WERI-Rb-1 (cell line): ENCODE data around the gene MRM1.

Experiments used
- DNase-seq: peaks from one replicate; pipeline ENCODE4 v3.0.0-alpha.2; 2020
- H3K27ac ChIP-seq: fragments of 250-450 bp; sonication (Bioruptor Pico); 2 replicates; pipeline ENCODE4 v1.5.1; 2020; ENCODE audit warnings: mild to moderate bottlenecking, moderate library complexity
- H3K27me3 ChIP-seq: fragments of 250-450 bp; sonication (Bioruptor Pico); 2 replicates; pipeline ENCODE4 v1.5.1; 2021; ENCODE audit warnings: mild to moderate bottlenecking, low read depth, moderate library complexity; ENCODE audit not compliant: insufficient read depth, severe bottlenecking
- H3K36me3 ChIP-seq: fragments of 250-450 bp; sonication (Bioruptor Pico); 2 replicates; pipeline ENCODE4 v1.5.1; 2020; ENCODE audit warnings: mild to moderate bottlenecking, moderate library complexity
- H3K4me3 ChIP-seq: 2 replicates; pipeline ENCODE4 v1.5.1; 2011; ENCODE audit warnings: low read depth, mild to moderate bottlenecking, control low read depth, low read length
- H3K9me3 ChIP-seq: fragments of 250-450 bp; sonication (Bioruptor Pico); 2 replicates; pipeline ENCODE4 v1.5.1; 2021; ENCODE audit warnings: mild to moderate bottlenecking, moderate library complexity; ENCODE audit not compliant: severe bottlenecking
- TF ChIP-seq, protein P1 (sequence below): IDR thresholded peaks from 2 replicates; pipeline ENCODE4 v1.5.1; 2011; ENCODE audit warnings: low read depth, mild to moderate bottlenecking, control low read depth, inconsistent platforms, low read length

MRM1 gene

DNA sequence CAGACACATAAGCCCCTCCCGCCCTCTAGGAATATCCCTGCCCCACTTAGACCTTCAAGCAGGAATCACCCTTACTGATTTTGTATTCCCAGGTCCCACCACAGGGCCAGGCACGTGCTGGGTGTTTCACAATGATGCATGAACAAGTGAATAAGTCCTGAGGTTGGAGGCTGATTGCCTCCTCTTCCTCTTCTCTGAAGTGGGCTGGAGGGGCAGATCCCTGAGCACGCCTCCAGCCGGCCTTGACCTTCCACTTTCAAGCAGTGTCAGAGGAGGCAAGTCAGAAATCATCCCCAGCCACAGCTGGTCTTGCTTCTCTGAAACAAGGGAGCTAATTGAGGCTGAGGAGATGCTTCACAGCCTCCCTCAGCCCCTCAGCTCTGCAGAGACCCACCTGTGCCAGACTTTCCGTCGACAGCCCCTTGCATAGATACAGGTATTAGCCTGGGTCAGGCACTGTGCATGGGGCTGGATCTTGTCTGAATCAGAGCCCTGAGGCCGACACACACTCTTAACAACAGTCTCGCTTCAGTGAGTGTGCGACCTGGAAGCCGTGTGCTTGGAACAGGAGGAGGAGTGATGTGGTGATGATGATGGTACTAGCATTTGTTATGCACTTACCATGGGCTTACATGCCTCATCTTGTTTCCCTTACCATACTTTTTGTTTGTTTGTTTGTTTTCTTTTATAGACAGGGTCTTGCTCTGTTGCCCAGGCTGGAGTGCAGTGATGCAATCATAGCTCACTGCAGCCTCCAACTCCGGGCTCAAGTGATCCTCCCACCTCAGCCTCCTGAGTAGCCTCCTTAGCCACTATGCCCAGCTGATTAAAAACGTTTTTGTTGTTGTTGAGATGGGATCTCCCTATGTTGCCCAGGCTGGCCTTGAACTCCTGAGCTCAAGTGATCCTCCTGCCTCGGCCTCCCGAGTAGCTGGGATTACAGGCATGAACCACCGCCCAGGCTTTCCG lies 15.0 kb downstream of the MRM1 start:
- Histone ChIP-seq H3K36me3 (no peaks in the 10 kb centered on the region), H3K27ac (no peak overlapping the region), H3K9me3 (no peaks in the 10 kb centered on the region), H3K27me3 (no peaks in the 10 kb centered on the region), H3K4me3 (no peak overlapping the region)
- TF ChIP-seq, protein P1, sequence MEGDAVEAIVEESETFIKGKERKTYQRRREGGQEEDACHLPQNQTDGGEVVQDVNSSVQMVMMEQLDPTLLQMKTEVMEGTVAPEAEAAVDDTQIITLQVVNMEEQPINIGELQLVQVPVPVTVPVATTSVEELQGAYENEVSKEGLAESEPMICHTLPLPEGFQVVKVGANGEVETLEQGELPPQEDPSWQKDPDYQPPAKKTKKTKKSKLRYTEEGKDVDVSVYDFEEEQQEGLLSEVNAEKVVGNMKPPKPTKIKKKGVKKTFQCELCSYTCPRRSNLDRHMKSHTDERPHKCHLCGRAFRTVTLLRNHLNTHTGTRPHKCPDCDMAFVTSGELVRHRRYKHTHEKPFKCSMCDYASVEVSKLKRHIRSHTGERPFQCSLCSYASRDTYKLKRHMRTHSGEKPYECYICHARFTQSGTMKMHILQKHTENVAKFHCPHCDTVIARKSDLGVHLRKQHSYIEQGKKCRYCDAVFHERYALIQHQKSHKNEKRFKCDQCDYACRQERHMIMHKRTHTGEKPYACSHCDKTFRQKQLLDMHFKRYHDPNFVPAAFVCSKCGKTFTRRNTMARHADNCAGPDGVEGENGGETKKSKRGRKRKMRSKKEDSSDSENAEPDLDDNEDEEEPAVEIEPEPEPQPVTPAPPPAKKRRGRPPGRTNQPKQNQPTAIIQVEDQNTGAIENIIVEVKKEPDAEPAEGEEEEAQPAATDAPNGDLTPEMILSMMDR = no peak
- no peak for DNase-seq

DNA sequence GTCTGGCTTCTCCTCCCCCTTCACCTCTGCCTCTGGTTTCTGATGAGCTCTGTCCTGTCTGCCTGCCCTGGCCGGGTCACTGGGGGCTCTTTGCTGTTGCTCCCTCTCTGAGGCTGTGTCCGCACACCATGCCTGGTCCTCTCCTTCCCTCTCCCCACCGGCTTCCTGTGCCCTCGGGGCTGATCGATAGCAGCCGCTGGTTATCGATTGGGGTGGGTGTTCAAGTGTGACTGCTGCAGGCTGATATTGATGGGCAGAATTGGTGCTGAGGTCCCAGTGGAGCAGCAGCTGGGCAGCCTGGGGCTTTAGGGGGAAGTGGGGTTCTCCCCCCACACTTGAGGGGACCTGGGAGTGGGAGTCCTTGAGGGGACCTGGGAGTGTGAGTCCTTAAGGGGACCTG lies 16.4 kb downstream of the MRM1 start:
- TF ChIP-seq, protein P1 = no peak

DNA sequence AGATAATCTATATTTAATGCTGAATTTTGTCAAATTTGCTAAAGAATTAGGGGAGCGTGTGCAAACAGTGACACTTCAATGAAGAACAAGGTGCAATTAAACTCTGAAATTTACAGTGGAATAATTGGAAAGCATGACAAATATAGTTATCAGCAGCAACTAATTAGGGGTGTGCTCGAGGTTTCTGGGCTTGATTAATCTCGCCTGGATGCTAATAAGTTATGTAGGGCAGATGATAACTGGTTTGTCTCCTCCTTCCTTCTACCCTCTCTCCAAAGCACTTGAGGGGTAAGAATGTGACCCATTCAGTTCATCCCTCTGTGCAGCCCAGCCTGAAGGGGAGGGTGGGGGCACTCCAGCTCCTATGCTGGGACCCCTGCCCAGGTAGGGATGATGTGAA lies 21.9 kb downstream of the MRM1 start:
- TF ChIP-seq, protein P1 = no peak

More for the DNA sequence above, 16.4 kb downstream of the MRM1 start:
- DNase-seq = no peak
- Histone ChIP-seq H3K4me3 (no peak overlapping the region), H3K27me3 (no peaks in the 10 kb centered on the region), H3K36me3 (no peaks in the 10 kb centered on the region), H3K27ac (no peak overlapping the region), H3K9me3 (no peaks in the 10 kb centered on the region)

DNA sequence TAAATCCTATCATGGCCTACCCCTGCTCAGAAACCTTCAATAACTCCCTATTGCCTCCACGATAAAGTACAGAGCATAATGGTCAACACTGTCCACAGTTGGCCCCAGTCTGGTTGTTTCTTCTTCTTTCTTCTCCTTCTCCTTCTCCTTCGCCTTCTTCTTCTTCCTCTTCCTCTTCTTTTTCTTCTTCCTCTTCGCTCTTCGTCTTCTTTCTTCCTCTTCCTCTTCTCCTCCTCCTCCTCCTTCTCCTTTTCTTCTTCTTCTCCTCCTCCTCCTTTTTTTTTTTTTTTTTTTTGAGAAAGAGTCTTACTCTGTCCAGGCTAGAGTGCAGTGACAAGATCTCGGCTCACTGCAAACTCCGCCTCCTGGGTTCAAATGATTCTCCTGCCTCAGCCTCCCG lies 23.8 kb downstream of the MRM1 start:
- H3K9me3 ChIP-seq = no peaks in the 10 kb centered on the region
- no peaks in the 10 kb centered on the region for H3K36me3 ChIP-seq
- no peak overlapping the region for H3K4me3 ChIP-seq
- no peak for DNase-seq
- no peak overlapping the region for H3K27ac ChIP-seq
- TF ChIP-seq, protein P1 = no peak
- H3K27me3 ChIP-seq = no peaks in the 10 kb centered on the region

More for the DNA sequence above, 21.9 kb downstream of the MRM1 start:
- Histone ChIP-seq H3K9me3 (no peaks in the 10 kb centered on the region), H3K36me3 (no peaks in the 10 kb centered on the region), H3K27me3 (no peaks in the 10 kb centered on the region), H3K27ac (no peak overlapping the region), H3K4me3 (no peak overlapping the region)
- no peak for DNase-seq

DNA sequence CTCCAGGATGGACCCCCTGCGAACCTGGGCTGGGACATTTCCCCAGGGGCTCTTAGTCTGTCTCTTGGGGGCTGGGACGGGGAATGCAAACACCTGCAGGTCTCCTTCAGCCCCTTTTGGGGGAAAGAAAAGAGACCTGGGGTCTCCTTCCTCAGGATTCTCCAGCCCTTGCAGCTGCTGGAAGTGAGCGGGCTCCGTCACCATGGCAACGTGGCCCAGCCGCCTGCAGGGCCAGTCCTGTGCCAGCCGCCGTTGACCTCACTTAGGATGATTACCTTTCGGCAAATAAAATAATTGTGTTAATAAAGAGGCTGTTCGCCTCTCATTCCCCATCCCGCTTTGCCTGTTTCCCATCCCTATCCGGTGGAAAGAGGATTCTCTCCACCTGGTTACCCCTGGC lies 25.7 kb downstream of the MRM1 start:
- Histone ChIP-seq H3K27me3 (no peaks in the 10 kb centered on the region), H3K9me3 (no peaks in the 10 kb centered on the region), H3K36me3 (no peaks in the 10 kb centered on the region), H3K27ac (no peak overlapping the region), H3K4me3 (no peak overlapping the region)
- TF ChIP-seq, protein P1 = no peak
- no peak for DNase-seq
